Trophoblast cell (in vitro differentiated cells and primary cell): ENCODE data around the gene TPI1.
A peak's percentile ranks its signal among the peaks of the same experiment; 100 is the strongest.
"Not testable (repeated sequence)": the region's sequence is repeated elsewhere in the genome, so short reads cannot be mapped to it uniquely, and the experiment has no call there.

ENCODE experiments used
- DNase-seq, 2 donors: peaks; one replicate each; pipeline ENCODE4 v3.0.0-alpha.2; 2016
- H2AFZ ChIP-seq: 2 replicates; pipeline ENCODE4 v1.6.1; 2013; ENCODE audit warnings: low read length, moderate library complexity, mild to moderate bottlenecking; ENCODE audit not compliant: insufficient read depth, poor library complexity
- H2AK5ac ChIP-seq: 2 replicates; pipeline ENCODE4 v1.6.1; 2013; ENCODE audit warnings: mild to moderate bottlenecking, low read length
- H2BK120ac ChIP-seq: 2 replicates; pipeline ENCODE4 v1.6.1; 2013; ENCODE audit warnings: low read length, mild to moderate bottlenecking, moderate library complexity; ENCODE audit not compliant: insufficient read depth, poor library complexity
- H2BK12ac ChIP-seq: 2 replicates; pipeline ENCODE4 v1.6.1; 2013; ENCODE audit warnings: mild to moderate bottlenecking, low read length, moderate library complexity
- H2BK5ac ChIP-seq: 2 replicates; pipeline ENCODE4 v1.6.1; 2013; ENCODE audit warnings: low read length, low read depth, moderate library complexity, mild to moderate bottlenecking; ENCODE audit not compliant: poor library complexity
- H3K14ac ChIP-seq: 2 replicates; pipeline ENCODE4 v1.6.1; 2013; ENCODE audit warnings: mild to moderate bottlenecking, low read length
- H3K18ac ChIP-seq: 2 replicates; pipeline ENCODE4 v1.6.1; 2013; ENCODE audit warnings: mild to moderate bottlenecking, low read length
- H3K23ac ChIP-seq: 2 replicates; pipeline ENCODE4 v1.6.1; 2013; ENCODE audit warnings: low read length
- H3K27ac ChIP-seq: 2 replicates; pipeline ENCODE4 v1.5.1; 2013; ENCODE audit warnings: low read depth, mild to moderate bottlenecking, inconsistent platforms, low read length, moderate library complexity
- H3K27me3 ChIP-seq: 2 replicates; pipeline ENCODE4 v1.6.1; 2013; ENCODE audit warnings: inconsistent platforms, mild to moderate bottlenecking, low read length, moderate library complexity; ENCODE audit not compliant: insufficient read depth
- H3K36me3 ChIP-seq, 2 experiments: 1 replicate in 1 of 2; 2 replicates in 1 of 2; pipeline ENCODE4 v1.6.1; 2013; ENCODE audit warnings: low read length in 2 of 2, mild to moderate bottlenecking in 2 of 2, moderate library complexity in 1 of 2; ENCODE audit not compliant: insufficient read depth in 2 of 2, control insufficient read depth in 1 of 2
- H3K4ac ChIP-seq: 2 replicates; pipeline ENCODE4 v1.6.1; 2013; ENCODE audit warnings: low read depth, mild to moderate bottlenecking, low read length, moderate library complexity
- H3K4me1 ChIP-seq, 2 experiments: 1 replicate in 1 of 2; 2 replicates in 1 of 2; pipeline ENCODE4 v1.6.1; 2013; ENCODE audit warnings: low read length in 2 of 2, mild to moderate bottlenecking in 2 of 2, moderate library complexity in 1 of 2; ENCODE audit not compliant: insufficient read depth in 2 of 2, control insufficient read depth in 1 of 2
- H3K4me2 ChIP-seq: 2 replicates; pipeline ENCODE4 v1.6.1; 2013; ENCODE audit warnings: inconsistent platforms, mild to moderate bottlenecking, low read length, moderate library complexity
- H3K4me3 ChIP-seq: 2 replicates; pipeline ENCODE4 v1.5.1; 2013; ENCODE audit warnings: mild to moderate bottlenecking, low read depth, low read length, inconsistent platforms
- H3K79me1 ChIP-seq: one replicate; pipeline ENCODE4 v1.6.1; 2013; ENCODE audit warnings: low read length
- H3K79me2 ChIP-seq: 2 replicates; pipeline ENCODE4 v1.6.1; 2013; ENCODE audit warnings: low read length, mild to moderate bottlenecking; ENCODE audit not compliant: control insufficient read depth, insufficient read depth, poor library complexity
- H3K9ac ChIP-seq: 2 replicates; pipeline ENCODE4 v1.6.1; 2013; ENCODE audit warnings: mild to moderate bottlenecking, low read length
- H3K9me3 ChIP-seq: 2 replicates; pipeline ENCODE4 v1.6.1; 2013; ENCODE audit warnings: low read depth, mild to moderate bottlenecking, control low read depth, inconsistent platforms, low read length; ENCODE audit not compliant: insufficient read depth
- H4K12ac ChIP-seq: 2 replicates; pipeline ENCODE4 v1.6.1; 2013; ENCODE audit warnings: low read depth, mild to moderate bottlenecking, low read length, moderate library complexity
- H4K8ac ChIP-seq: 2 replicates; pipeline ENCODE4 v1.6.1; 2013; ENCODE audit warnings: low read depth, mild to moderate bottlenecking, low read length, moderate library complexity
- H4K91ac ChIP-seq: one replicate; pipeline ENCODE4 v1.6.1; 2013; ENCODE audit warnings: low read depth, mild to moderate bottlenecking, low read length, moderate library complexity
- WGBS: extraction: QIAGEN DNeasy Blood & Tissue Kit; methylation state at CpG from one replicate; pipeline ENCODE4 v1.1.7; 2013; ENCODE audit warnings: missing lambda C conversion rate; ENCODE audit not compliant: insufficient read length, insufficient coverage; ENCODE audit errors: extremely low coverage; 5-methylcytosine and 5-hydroxymethylcytosine counted together

TPI1 gene

DNA sequence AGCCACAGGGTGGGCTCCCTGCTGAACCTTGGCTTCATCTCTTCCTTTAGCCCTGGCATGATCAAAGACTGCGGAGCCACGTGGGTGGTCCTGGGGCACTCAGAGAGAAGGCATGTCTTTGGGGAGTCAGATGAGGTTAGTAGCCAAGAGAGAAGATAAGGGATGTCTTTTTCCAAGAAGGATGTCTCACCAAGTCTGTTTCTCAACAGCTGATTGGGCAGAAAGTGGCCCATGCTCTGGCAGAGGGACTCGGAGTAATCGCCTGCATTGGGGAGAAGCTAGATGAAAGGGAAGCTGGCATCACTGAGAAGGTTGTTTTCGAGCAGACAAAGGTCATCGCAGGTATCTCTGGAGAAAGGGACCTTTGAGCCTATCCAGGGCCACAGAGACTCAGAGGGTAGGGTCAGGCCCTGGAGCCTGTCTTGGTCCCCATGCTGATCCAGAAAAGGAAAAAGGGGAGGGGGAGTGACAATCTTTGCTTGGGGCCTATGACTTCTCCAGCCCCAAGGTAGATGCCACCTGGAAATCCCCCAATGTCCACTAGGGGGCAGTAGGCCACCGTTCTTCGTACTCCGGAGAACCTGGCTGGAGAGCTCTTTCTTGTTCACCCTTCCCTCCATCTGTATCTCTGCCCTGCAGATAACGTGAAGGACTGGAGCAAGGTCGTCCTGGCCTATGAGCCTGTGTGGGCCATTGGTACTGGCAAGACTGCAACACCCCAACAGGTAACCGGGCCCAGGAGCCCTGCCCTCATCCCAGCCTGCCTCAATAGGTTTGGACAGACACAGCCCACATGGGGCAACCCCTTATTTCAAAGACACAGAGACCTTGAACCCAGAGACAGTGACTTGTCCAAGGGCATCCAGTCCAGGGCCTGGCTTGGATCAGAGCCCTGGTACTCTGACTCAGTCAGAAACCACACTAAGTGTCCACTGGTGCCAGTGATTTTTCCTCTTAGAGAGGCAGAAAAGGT lies 2.0 kb downstream of the TPI1 start:
- Histone ChIP-seq H2BK5ac (no peak overlapping the region), H3K9me3 (peaks cover 3% of the 10 kb centered on the region), H3K4me1 (peaks cover 17 to 26% of the 10 kb centered on the region in 2 experiments), H3K27ac (no peak overlapping the region), H3K79me2 (peaks cover 20% of the 10 kb centered on the region), H3K4me2 (peak overlapping the region; percentile 89), H3K4me3 (no peak overlapping the region), H3K9ac (no peak overlapping the region), H4K91ac (no peak overlapping the region), H3K23ac (no peak overlapping the region), H2AFZ (no peak overlapping the region), H2BK12ac (no peak overlapping the region), H3K14ac (no peak overlapping the region), H4K12ac (no peak overlapping the region), H3K18ac (no peak overlapping the region), H4K8ac (no peak overlapping the region), H2BK120ac (no peak overlapping the region), H3K4ac (no peak overlapping the region), H2AK5ac (no peak overlapping the region), H3K79me1 (peaks cover 20% of the 10 kb centered on the region), H3K27me3 (no peaks in the 10 kb centered on the region), H3K36me3 (peaks cover 40 to 45% of the 10 kb centered on the region in 2 experiments)
- DNase-seq, result peak; percentile 83 to 96
- WGBS, result no CpG with 5 or more reads among the region's 12 CpGs

GRCh38 chr12:6870304-6870703 lies 3.0 kb downstream of the TPI1 start:
- H3K4me2 ChIP-seq, DNase-seq, H4K91ac ChIP-seq: not testable (repeated sequence)

GRCh38 chr12:6871052-6871957 lies 4.0 kb downstream of the TPI1 start:
- WGBS, result no CpG with 5 or more reads among the region's 12 CpGs

More at GRCh38 chr12:6870304-6870703, 3.0 kb downstream of the TPI1 start:
- no CpG with 5 or more reads among the region's 4 CpGs for WGBS
- Histone ChIP-seq H3K36me3 (peaks cover 32 to 37% of the 10 kb centered on the region in 2 experiments), H3K4me1 (peaks cover 17 to 26% of the 10 kb centered on the region in 2 experiments), H3K79me2 (peaks cover 20% of the 10 kb centered on the region), H3K79me1 (peaks cover 20% of the 10 kb centered on the region)
- H3K18ac ChIP-seq, H3K14ac ChIP-seq, H4K12ac ChIP-seq, H2AK5ac ChIP-seq, H3K27ac ChIP-seq, H3K4ac ChIP-seq, H4K8ac ChIP-seq, H3K9ac ChIP-seq, H3K23ac ChIP-seq, H3K9me3 ChIP-seq, H2BK5ac ChIP-seq, H2AFZ ChIP-seq, H3K4me3 ChIP-seq, H2BK120ac ChIP-seq, H3K27me3 ChIP-seq, H2BK12ac ChIP-seq: not testable (repeated sequence)

More at GRCh38 chr12:6871052-6871957, 4.0 kb downstream of the TPI1 start:
- H3K18ac ChIP-seq, result no peak overlapping the region
- no peak overlapping the region for H4K8ac ChIP-seq
- peak overlapping the region; percentile 11 for H2AK5ac ChIP-seq
- H3K27me3 ChIP-seq, result no peaks in the 10 kb centered on the region
- H3K14ac ChIP-seq, result no peak overlapping the region
- peak; percentile 33 to 44 for DNase-seq
- no peak overlapping the region for H4K91ac ChIP-seq
- H3K79me1 ChIP-seq, result peaks cover 20% of the 10 kb centered on the region
- H4K12ac ChIP-seq, result peak overlapping the region; percentile 14
- no peak overlapping the region for H2BK5ac ChIP-seq
- H3K4ac ChIP-seq, result no peak overlapping the region
- peak overlapping the region; percentile 92 for H3K4me2 ChIP-seq
- H2BK120ac ChIP-seq, result no peak overlapping the region
- H3K4me1 ChIP-seq, result peaks cover 17 to 26% of the 10 kb centered on the region in 2 experiments
- no peak overlapping the region for H3K23ac ChIP-seq
- peaks cover 20% of the 10 kb centered on the region for H3K79me2 ChIP-seq
- peaks cover 3% of the 10 kb centered on the region for H3K9me3 ChIP-seq
- no peak overlapping the region for H2BK12ac ChIP-seq
- H3K9ac ChIP-seq, result no peak overlapping the region
- peaks cover 24 to 30% of the 10 kb centered on the region in 2 experiments for H3K36me3 ChIP-seq
- H3K27ac ChIP-seq, result no peak overlapping the region
- no peak overlapping the region for H2AFZ ChIP-seq
- H3K4me3 ChIP-seq, result no peak overlapping the region
